ENCODE data around the gene DDX41. TPM values are rescaled to one million over a fixed set of nuclear protein-coding genes. Genes with fewer than 3 reads are reported as not detected.

The DDX41 gene
- total and polyA plus RNA-seq, 2 of the 13 experiments (the other 11 are each of a cell fraction or from before 2014, with no cell fraction given) = 62.8 to 105 TPM

- 0 out of 2 replicates have a peak, but pooled peaks have one; percentile 40 for TF ChIP-seq SRY (CRISPR knock-in tag; IDR thresholded peaks at IDR 0.05)
- no peak; the same call in 1 of the 2 replicates for TF ChIP-seq THAP11 (CRISPR knock-in tag; IDR thresholded peaks at IDR 0.05)
- no peak for TF ChIP-seq GTF3A (CRISPR knock-in tag; conservative IDR thresholded peaks at IDR 0.05)
- TF ChIP-seq GPBP1L1 (CRISPR knock-in tag; IDR thresholded peaks at IDR 0.05) = no peak
- TF ChIP-seq ZNF430 (CRISPR knock-in tag; IDR thresholded peaks at IDR 0.05) = no peak
- no peak for TF ChIP-seq PRDM10 (CRISPR knock-in tag; IDR thresholded peaks at IDR 0.05; ENCODE audit: low read depth)
- 0 out of 2 replicates have a peak, but pooled peaks have one; percentile 10 for TF ChIP-seq IRX3 (CRISPR knock-in tag; IDR thresholded peaks at IDR 0.05; ENCODE audit: borderline replicate concordance, low read depth)
- TF ChIP-seq JUN (CRISPR knock-in tag; IDR thresholded peaks at IDR 0.05) = no peak
- peak; percentile 13; the same call in 1 of the 2 replicates for TF ChIP-seq ZNF563 (CRISPR knock-in tag; IDR thresholded peaks at IDR 0.05)
- no peak for TF ChIP-seq KLF11 (CRISPR knock-in tag; IDR thresholded peaks at IDR 0.05)
- no peak for TF ChIP-seq E2F2 (CRISPR knock-in tag; IDR thresholded peaks at IDR 0.05; ENCODE audit: borderline replicate concordance)
- TF ChIP-seq TP53 (CRISPR knock-in tag; conservative IDR thresholded peaks at IDR 0.05) = no peak
- TF ChIP-seq MED1 (CRISPR knock-in tag; IDR thresholded peaks at IDR 0.05) = no peak
- 0 out of 2 replicates have a peak, but pooled peaks have one; percentile 4 for TF ChIP-seq IRF9 (CRISPR knock-in tag; IDR thresholded peaks at IDR 0.05; ENCODE audit: borderline replicate concordance)
- peak; percentile 94 for TF ChIP-seq CEBPB (IDR thresholded peaks at IDR 0.05; ENCODE audit: borderline replicate concordance, low read depth, low read length)
- TF ChIP-seq GATAD2A (CRISPR knock-in tag; IDR thresholded peaks at IDR 0.05) = 0 out of 2 replicates have a peak, but pooled peaks have one; percentile 19
- TF ChIP-seq REXO4 (CRISPR knock-in tag; IDR thresholded peaks at IDR 0.05; ENCODE audit: borderline replicate concordance) = no peak
Observed at GRCh38 chr5:177498013-177498787, 18.6 kb downstream of the DDX41 start (continued).

Data from HepG2 (cell line).